Endothelial cell of umbilical vein (primary cell): ENCODE data around the gene ATG7. TPM values are rescaled to one million over a fixed set of nuclear protein-coding genes. Genes with fewer than 3 reads are reported as not detected.

Experiments used
- BruUV-seq: library from RNA; stranded (reverse); fragments of 400-500 nt; replicated peaks from 2 replicates; lab custom pipeline; 2021; lab: Mats Ljungman, UMichigan
- CTCF ChIA-PET: fragments of 300-600, 350-600 bp; sonication (Branson Sonifier 250); formaldehyde crosslinking; loops from one replicate; lab custom pipeline; 2021; ENCODE audit warnings: antibody characterized with exemption, inconsistent platforms; lab: Charles Lee
- POLR2A ChIA-PET: fragments of 300-600, 350-600 bp; sonication (Branson Sonifier 250); formaldehyde crosslinking; loops from one replicate; lab custom pipeline; 2021; ENCODE audit warnings: antibody characterized with exemption, inconsistent platforms; lab: Charles Lee
- DNase-seq: peaks from one replicate; pipeline ENCODE4 v3.0.0-alpha.2; 2011; ENCODE audit warnings: low read depth, low spot score
- FAIRE-seq: peaks from 2 replicates; lab custom pipeline; 2011; peaks lifted over from hg19 to GRCh38; lab: Jason Lieb, UNC
- H2AFZ ChIP-seq: 2 replicates; pipeline ENCODE4 v1.6.0; 2012; ENCODE audit warnings: low read depth, low read length, control low read depth, inconsistent platforms
- H3K27ac ChIP-seq: 2 replicates; pipeline ENCODE4 v1.5.1; 2011; ENCODE audit warnings: low read depth, mild to moderate bottlenecking, control low read depth, low read length, moderate library complexity; ENCODE audit not compliant: insufficient read depth
- H3K27me3 ChIP-seq, 2 experiments: 2 replicates each; pipeline versions ENCODE4 v1.6.0 to v1.6.1; 2011; ENCODE audit warnings: low read length in 2 of 2, mixed read lengths in 1 of 2; ENCODE audit not compliant: control insufficient read depth in 2 of 2, insufficient read depth in 2 of 2
- H3K36me3 ChIP-seq, 2 experiments: 2 replicates in 1 of 2; 3 replicates in 1 of 2; pipeline ENCODE4 v1.5.1; 2011; ENCODE audit warnings: low read length in 2 of 2, mild to moderate bottlenecking in 1 of 2, moderate library complexity in 1 of 2; ENCODE audit not compliant: control insufficient read depth in 2 of 2, insufficient read depth in 2 of 2; ENCODE audit errors: extremely low read depth in 1 of 2
- H3K4me1 ChIP-seq: 3 replicates; pipeline ENCODE4 v1.5.1; 2011; ENCODE audit warnings: mild to moderate bottlenecking, low read length; ENCODE audit not compliant: control insufficient read depth, insufficient read depth; ENCODE audit errors: extremely low read depth
- H3K4me2 ChIP-seq: 2 replicates; pipeline ENCODE4 v1.6.1; 2011; ENCODE audit warnings: low read length, control low read depth, mixed read lengths; ENCODE audit not compliant: insufficient read depth
- H3K4me3 ChIP-seq, 3 experiments: fragments of 200-600 bp in 1 of 3; sonication (generic), shearing (Covaris generic) in 1 of 3; replicated peaks in 1 of 3; 2 replicates each; pipeline ENCODE4 v1.5.1; 2011 to 2016; ENCODE audit warnings: control low read depth in 3 of 3, low read length in 3 of 3, mild to moderate bottlenecking in 2 of 3, inconsistent platforms in 1 of 3, low read depth in 1 of 3, moderate library complexity in 1 of 3; ENCODE audit not compliant: insufficient read depth in 1 of 3
- H3K79me2 ChIP-seq: 2 replicates; pipeline ENCODE4 v1.6.0; 2012; ENCODE audit warnings: low read length, inconsistent platforms; ENCODE audit not compliant: control insufficient read depth, insufficient read depth
- H3K9ac ChIP-seq: replicated peaks from 2 replicates; pipeline ENCODE3; 2011; ENCODE audit warnings: low read length, control low read depth; ENCODE audit not compliant: insufficient read depth; ENCODE audit errors: extremely low read depth
- H3K9me1 ChIP-seq: replicated peaks from 3 replicates; pipeline ENCODE4 v1.6.0; 2011; ENCODE audit warnings: mild to moderate bottlenecking, low read length; ENCODE audit not compliant: control insufficient read depth, insufficient read depth; ENCODE audit errors: extremely low read depth
- H3K9me3 ChIP-seq: replicated peaks from 2 replicates; pipeline ENCODE4 v1.5.1; 2012; ENCODE audit warnings: low read length, inconsistent platforms; ENCODE audit not compliant: control insufficient read depth, insufficient read depth
- H4K20me1 ChIP-seq: replicated peaks from 2 replicates; pipeline ENCODE3; 2011; ENCODE audit warnings: mild to moderate bottlenecking, low read length; ENCODE audit not compliant: control insufficient read depth, insufficient read depth; ENCODE audit errors: extremely low read depth
- CTCF ChIP-seq, 2 donors: IDR thresholded peaks; 1 replicate in 1 of 2; 2 replicates in 1 of 2; pipeline ENCODE4 v1.5.1; 2011; ENCODE audit warnings: low read length in 2 of 2, mild to moderate bottlenecking in 2 of 2, moderate library complexity in 2 of 2, control low read depth in 1 of 2, inconsistent platforms in 1 of 2, low read depth in 1 of 2; ENCODE audit not compliant: insufficient read depth in 1 of 2; ENCODE audit errors: extremely low read depth in 1 of 2
- EZH2 ChIP-seq: IDR thresholded peaks from 2 replicates; pipeline ENCODE4 v1.6.1; 2012; ENCODE audit warnings: borderline replicate concordance, low read depth, mild to moderate bottlenecking, moderate library complexity, low read length, inconsistent platforms; ENCODE audit not compliant: severe bottlenecking
- FOS ChIP-seq: IDR thresholded peaks from 2 replicates; pipeline ENCODE4 v1.6.1; 2011; ENCODE audit warnings: mild to moderate bottlenecking, low read length, moderate library complexity, borderline replicate concordance; ENCODE audit not compliant: insufficient read depth
- GATA2 ChIP-seq: IDR thresholded peaks from 2 replicates; pipeline ENCODE4 v1.7.0; 2011; ENCODE audit warnings: low read depth, mild to moderate bottlenecking, moderate library complexity, mixed read lengths, low read length; ENCODE audit not compliant: insufficient read length, insufficient read depth
- JUN ChIP-seq: IDR thresholded peaks from 2 replicates; pipeline ENCODE4 v1.6.1; 2011; ENCODE audit warnings: borderline replicate concordance, low read depth; ENCODE audit not compliant: insufficient read length, insufficient read depth
- MAX ChIP-seq: IDR thresholded peaks from 2 replicates; pipeline ENCODE4 v1.6.1; 2011; ENCODE audit not compliant: insufficient read depth, insufficient read length
- MYC ChIP-seq: IDR thresholded peaks from one replicate; pipeline ENCODE4 v1.6.1; 2011; ENCODE audit warnings: mild to moderate bottlenecking, low read depth, low read length
- POLR2A ChIP-seq: IDR thresholded peaks from 2 replicates; pipeline ENCODE4 v1.6.1; 2012; ENCODE audit warnings: low read depth, mild to moderate bottlenecking, control low read depth, low read length
- POLR2AphosphoS5 ChIP-seq: IDR thresholded peaks from 2 replicates; pipeline ENCODE4 v1.6.1; 2012; ENCODE audit warnings: low read depth, mild to moderate bottlenecking, control low read depth, low read length, moderate library complexity; ENCODE audit not compliant: insufficient read depth
- dilution Hi-C: fragments of 300-500 bp; cut with MboI; formaldehyde crosslinking; loops from one replicate; pipeline ENCODE4 v1.15.0; 2019; ENCODE audit warnings: low sequenced_read_pairs; ENCODE audit not compliant: extremely low pct_ligation_motif_present
- intact Hi-C: fragments of 100-400 bp; cut with micrococcal nuclease; formaldehyde crosslinking; loops from one replicate; pipeline ENCODE4 v1.10.0; 2022
- polyA plus RNA-seq, 4 experiments: library from polyadenylated mRNA; depleted of rRNA in 3 of 4; stranded (reverse) in 3 of 4; unstranded in 1 of 4; fragments of >200 nt; gene quantifications; 2 replicates each; pipeline versions ENCODE4 v1.2.1 to v1.2.3, GENCODE V29; 2011 to 2012; ENCODE audit warnings: missing spikeins in 1 of 4
- total RNA-seq: library from RNA; stranded (reverse); gene quantifications from 2 replicates; pipeline ENCODE4 v1.2.3, GENCODE V29; 2021

Gene ATG7
- total and polyA plus RNA-seq, 2 donors (not counting 3 experiments of a cell fraction or from before 2014, with no cell fraction given), result 30.8 to 48.3 TPM

- H3K4me2 ChIP-seq, result no peak overlapping the region
- H3K9me3 ChIP-seq, result no peaks in the 10 kb centered on the region
- dilution Hi-C loops (no loop called here), intact Hi-C loops (no loop called here)
- no TSS peak for BruUV-seq
- TF ChIP-seq POLR2A, result no peak
- no peak for TF ChIP-seq MAX
- TF ChIP-seq CTCF (IDR thresholded peaks at IDR 0.05; ENCODE audit: extremely low read depth in 1 of 2, insufficient read depth in 1 of 2, low read depth in 1 of 2, low read length in 2 of 2), result no peak
- TF ChIP-seq FOS, result no peak
- TF ChIP-seq JUN, result no peak
- no peak for TF ChIP-seq GATA2
- no peak for TF ChIP-seq MYC
- TF ChIP-seq POLR2AphosphoS5, result no peak
- TF ChIP-seq EZH2, result no peak
- CTCF ChIA-PET, result interaction anchor here (1.0 kb wide), 1 partner anchor 76 kb away, joined by 3 read pairs; no protein-coding TSS in a partner anchor
- H3K4me3 ChIP-seq, result no peak overlapping the region
- no peak for DNase-seq
- no peaks in the 10 kb centered on the region for H3K4me1 ChIP-seq
- POLR2A ChIA-PET, result no interaction called here
- FAIRE-seq, result no peak
- no peaks in the 10 kb centered on the region for H3K79me2 ChIP-seq
- no peak overlapping the region for H3K9ac ChIP-seq
- H3K9me1 ChIP-seq, result no peaks in the 10 kb centered on the region
- peaks cover 3 to 18% of the 10 kb centered on the region in 2 experiments for H3K36me3 ChIP-seq
- no peak overlapping the region for H2AFZ ChIP-seq
- H4K20me1 ChIP-seq, result no peaks in the 10 kb centered on the region
- no peaks in the 10 kb centered on the region for H3K27me3 ChIP-seq
- no peak overlapping the region for H3K27ac ChIP-seq
These were observed 13.2 kb upstream of the ATG7 start for GRCh38 chr3:11258958-11259357.
